GM21737 (cell line): Measurements from ENCODE around the gene ARHGEF11.

Source experiments
- ATAC-seq: cut with Tn5 transposase; IDR thresholded peaks from one replicate; pipeline ENCODE4 v1.9.1; 2021; ENCODE audit warnings: mild to moderate bottlenecking, moderate library complexity; ENCODE audit not compliant: unreplicated experiment

Gene ARHGEF11

GRCh38 chr1:156898161-156898566 is 147.4 kb downstream of the ARHGEF11 start:
- ATAC-seq = no peak

GRCh38 chr1:156897078-156897825 is 148.3 kb downstream of the ARHGEF11 start:
- no peak for ATAC-seq

GRCh38 chr1:156896490-156897033 is 149.0 kb downstream of the ARHGEF11 start:
- no peak for ATAC-seq

- no peak for ATAC-seq
Measured at GRCh38 chr1:156895927-156896326, 149.6 kb downstream of the ARHGEF11 start.

- ATAC-seq = no peak
Measured at GRCh38 chr1:156895455-156895812, 150.1 kb downstream of the ARHGEF11 start.

- ATAC-seq = no peak
Measured at GRCh38 chr1:156894711-156895454, 150.7 kb downstream of the ARHGEF11 start.

- no peak for ATAC-seq
Measured at GRCh38 chr1:156894001-156894400, 151.5 kb downstream of the ARHGEF11 start.

GRCh38 chr1:156893048-156893953 is 152.2 kb downstream of the ARHGEF11 start, which contains the start of gene PEAR1:
Gene PEAR1, plus strand, starts transcription at chr1:156893718. Its CDS starts 10,209 bp downstream, at chr1:156903927.
- ATAC-seq = no peak

GRCh38 chr1:156892190-156893047 is 153.1 kb downstream of the ARHGEF11 start:
- no peak for ATAC-seq

- no peak for ATAC-seq
Measured at GRCh38 chr1:156889802-156890580, 155.6 kb downstream of the ARHGEF11 start.

GRCh38 chr1:156887734-156888133 is 157.8 kb downstream of the ARHGEF11 start:
- ATAC-seq = no peak

GRCh38 chr1:156887317-156887716 is 158.2 kb downstream of the ARHGEF11 start:
- no peak for ATAC-seq

GRCh38 chr1:156886583-156887281 is 158.8 kb downstream of the ARHGEF11 start:
- no peak for ATAC-seq

GRCh38 chr1:156885880-156886355 is 159.6 kb downstream of the ARHGEF11 start:
- no peak for ATAC-seq

GRCh38 chr1:156885314-156885713 is 160.2 kb downstream of the ARHGEF11 start:
- no peak for ATAC-seq
